22Rv1 (cell line): ENCODE measurements around the gene TNFRSF17.
"Not testable (repeated sequence)": the region's sequence is repeated elsewhere in the genome, so short reads cannot be mapped to it uniquely, and the experiment has no call there.

Source experiments
- H3K27ac ChIP-seq: fragments of 450-650 bp; 2 replicates; pipeline ENCODE4 v1.5.1; 2017
- ZFX ChIP-seq: fragments of 450-650 bp; IDR thresholded peaks from 2 replicates; pipeline ENCODE4 v1.6.1; 2017; ENCODE audit warnings: antibody characterized with exemption, borderline replicate concordance
- TF ChIP-seq, protein P1 (sequence below): fragments of 450-650 bp; IDR thresholded peaks from 2 replicates; pipeline ENCODE4 v1.5.1; 2017; ENCODE audit warnings: mild to moderate bottlenecking

Gene TNFRSF17

DNA sequence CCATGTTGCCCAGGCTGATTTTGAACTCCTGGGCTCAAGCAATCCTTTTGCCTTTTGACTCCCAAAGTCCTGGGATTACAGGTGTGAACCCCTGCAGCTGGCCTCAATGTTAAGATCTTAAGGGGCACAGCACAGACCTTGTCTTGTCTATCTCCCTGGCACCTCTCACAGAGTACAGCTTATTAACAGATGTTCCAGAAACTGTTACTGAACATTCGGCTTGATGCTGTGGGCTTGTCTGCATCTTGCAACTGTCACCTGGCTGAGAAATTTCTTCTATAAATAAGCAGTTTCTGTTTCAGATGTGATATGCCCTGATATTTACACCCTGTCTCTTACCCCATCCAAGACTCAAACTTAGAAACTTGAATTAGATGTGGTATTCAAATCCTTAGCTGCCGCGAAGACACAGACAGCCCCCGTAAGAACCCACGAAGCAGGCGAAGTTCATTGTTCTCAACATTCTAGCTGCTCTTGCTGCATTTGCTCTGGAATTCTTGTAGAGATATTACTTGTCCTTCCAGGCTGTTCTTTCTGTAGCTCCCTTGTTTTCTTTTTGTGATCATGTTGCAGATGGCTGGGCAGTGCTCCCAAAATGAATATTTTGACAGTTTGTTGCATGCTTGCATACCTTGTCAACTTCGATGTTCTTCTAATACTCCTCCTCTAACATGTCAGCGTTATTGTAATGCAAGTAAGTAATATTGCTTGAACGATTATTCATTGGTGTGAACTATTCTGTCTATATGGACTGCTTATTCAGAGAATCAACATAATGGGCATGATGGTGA is at the start of gene TNFRSF17:
Gene TNFRSF17 (plus strand): TSS at position 450 of the 791 bp plus-strand sequence. CDS start 115 bp downstream, at position 565.
- TF ChIP-seq, protein P1, sequence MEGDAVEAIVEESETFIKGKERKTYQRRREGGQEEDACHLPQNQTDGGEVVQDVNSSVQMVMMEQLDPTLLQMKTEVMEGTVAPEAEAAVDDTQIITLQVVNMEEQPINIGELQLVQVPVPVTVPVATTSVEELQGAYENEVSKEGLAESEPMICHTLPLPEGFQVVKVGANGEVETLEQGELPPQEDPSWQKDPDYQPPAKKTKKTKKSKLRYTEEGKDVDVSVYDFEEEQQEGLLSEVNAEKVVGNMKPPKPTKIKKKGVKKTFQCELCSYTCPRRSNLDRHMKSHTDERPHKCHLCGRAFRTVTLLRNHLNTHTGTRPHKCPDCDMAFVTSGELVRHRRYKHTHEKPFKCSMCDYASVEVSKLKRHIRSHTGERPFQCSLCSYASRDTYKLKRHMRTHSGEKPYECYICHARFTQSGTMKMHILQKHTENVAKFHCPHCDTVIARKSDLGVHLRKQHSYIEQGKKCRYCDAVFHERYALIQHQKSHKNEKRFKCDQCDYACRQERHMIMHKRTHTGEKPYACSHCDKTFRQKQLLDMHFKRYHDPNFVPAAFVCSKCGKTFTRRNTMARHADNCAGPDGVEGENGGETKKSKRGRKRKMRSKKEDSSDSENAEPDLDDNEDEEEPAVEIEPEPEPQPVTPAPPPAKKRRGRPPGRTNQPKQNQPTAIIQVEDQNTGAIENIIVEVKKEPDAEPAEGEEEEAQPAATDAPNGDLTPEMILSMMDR, result no peak
- TF ChIP-seq ZFX, result no peak
- H3K27ac ChIP-seq, result no peak within 1 kb of the TSS

DNA sequence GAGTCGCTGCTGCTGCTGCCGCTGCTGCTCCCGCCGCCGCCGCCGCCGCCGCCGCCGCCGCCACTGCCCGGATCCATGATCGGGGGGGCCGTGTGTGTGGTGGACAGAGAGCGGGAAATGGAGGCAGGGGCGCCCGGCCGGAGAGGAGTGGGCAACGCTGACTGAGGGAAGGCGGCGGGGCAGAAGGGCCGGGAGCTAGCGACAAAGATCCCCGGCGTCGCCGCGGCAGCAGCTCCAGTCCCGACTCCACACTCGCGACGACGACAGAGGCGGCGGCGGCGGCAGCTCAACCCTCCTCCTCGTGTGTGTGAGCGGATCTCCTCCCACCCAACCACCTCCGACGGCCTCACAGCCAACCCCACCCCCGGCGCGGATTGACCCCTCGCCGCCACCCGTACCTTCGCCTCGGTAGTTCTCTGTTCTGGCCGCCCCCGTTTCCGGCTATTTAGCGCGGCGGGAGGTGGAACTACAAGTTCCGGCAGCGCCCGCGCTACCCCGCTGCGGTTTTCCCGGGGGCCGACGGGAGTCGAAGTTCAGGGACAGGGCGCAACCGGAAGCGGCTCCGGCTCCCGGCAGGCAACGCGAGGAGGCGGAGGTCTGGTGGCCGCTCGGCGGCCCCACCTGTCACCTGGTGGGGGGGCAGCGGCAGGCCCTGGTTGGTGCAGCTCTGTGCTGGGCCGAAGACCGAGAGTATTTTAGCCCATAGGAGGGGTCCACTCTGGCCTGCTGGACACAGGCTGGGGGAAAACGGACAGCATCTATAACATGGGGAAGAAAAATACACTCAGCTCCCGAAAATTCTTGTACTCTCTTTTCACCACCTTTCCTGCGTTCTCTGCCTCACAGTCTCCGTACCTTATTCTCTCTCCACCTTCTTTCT is 49.1 kb upstream of the TNFRSF17 start, which contains the start of gene GSPT1:
Gene GSPT1 (minus strand): TSS at position 313 of the 880 bp plus-strand sequence. CDS start 236 bp downstream, at position 77.
- H3K27ac ChIP-seq, result peak within 1 kb of the TSS; percentile 87
- no peak for TF ChIP-seq ZFX
- TF ChIP-seq, protein P1, result no peak

DNA sequence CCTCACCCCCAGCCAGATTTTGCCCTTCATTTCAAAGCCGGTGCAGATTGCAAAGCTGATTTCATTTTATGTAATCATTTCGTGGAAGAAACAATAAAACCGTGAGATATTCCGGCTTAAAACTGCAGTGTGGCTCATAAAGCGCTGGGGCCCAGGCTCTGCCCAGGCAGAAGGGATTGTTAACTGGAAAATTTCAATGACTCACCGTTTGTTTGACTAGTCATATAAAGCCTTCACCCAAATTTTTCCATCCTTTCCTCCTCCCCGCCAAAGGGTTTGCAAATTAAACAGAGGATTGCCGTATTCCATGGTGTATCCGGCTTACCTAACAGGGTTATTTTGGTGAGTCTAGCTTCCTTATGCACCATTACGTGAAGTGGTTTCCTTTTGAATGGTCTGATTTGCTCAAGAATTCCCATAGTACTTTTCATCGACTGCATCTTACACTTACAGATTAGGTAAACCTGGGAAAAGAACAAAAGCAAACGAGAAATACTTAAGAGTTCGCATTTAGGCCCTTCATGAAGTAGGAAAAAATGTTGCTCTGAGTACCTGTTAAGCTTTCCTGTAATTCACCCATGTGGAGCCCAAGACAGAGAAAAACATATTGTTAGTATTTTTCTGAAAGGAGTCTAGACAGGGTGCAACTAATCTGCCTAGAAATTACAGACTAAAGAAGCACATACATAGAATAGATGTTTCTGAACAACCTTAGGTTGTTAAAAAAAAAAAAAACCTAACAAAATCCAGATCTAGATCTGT is 48.3 kb upstream of the TNFRSF17 start:
- TF ChIP-seq, protein P1, result no peak
- no peak for TF ChIP-seq ZFX
- H3K27ac ChIP-seq, result peak overlapping the region; percentile 87

DNA sequence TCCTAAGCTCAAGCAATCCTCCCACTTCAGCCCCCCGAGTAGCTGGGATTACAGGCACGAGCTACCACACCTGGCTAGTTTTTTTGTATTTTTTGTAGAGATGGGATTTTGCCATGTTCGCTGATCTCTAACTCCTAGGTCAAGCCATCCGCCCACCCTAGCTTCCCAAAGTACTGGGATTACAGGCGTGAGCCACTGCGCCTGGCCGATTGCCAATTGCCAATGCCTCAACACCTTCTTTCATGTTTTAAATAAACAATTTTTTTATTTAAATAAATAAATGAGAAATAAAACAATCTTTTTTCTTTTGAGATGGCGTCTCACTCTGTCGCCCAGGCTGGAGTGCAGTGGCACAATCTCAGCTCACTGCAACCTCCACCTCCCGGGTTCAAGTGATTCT is 41.0 kb upstream of the TNFRSF17 start:
- not testable (repeated sequence) for H3K27ac ChIP-seq

DNA sequence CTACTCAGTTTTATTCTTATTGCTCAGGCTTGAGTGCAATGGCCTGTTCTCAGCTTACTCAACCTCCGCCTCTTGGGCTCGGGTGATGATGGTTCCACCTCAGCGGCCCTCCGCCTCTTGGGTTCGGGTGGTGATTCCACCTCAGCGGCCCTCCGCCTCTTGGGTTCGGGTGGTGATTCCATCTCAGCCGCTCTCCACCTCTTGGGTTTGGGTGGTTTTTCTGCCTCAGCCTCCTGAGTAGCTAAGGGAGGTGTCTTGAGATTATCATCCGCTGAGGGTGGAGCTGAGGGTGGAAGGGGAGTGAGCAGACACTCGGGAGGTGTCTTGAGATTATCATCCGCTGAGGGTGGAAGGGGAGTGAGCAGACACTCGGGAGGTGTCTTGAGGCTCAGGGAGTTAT is 37.7 kb upstream of the TNFRSF17 start:
- H3K27ac ChIP-seq, result not testable (repeated sequence)

DNA sequence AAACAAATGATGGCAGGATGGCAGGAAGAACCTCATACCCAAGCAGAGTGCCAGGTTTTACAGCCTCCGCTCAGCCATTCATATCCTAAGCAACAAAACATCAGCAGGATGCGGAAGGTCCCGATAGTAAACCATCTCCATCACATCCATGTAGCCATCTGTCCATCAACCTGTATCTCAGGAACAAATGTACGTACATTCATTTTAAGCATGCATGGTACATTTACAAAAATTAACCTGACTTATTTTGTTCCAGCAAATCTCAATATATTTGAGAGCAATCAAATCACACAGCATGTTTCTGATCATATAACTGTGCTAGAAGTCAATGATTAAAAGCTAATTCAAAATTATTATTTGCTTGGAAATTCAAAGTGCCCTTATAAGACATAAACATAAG is 23.1 kb upstream of the TNFRSF17 start, which contains the start of gene NPIPB2:
Gene NPIPB2 (minus strand): TSS at position 101 of the 400 bp plus-strand sequence. CDS start 0 bp downstream, at position 101.
- H3K27ac ChIP-seq, result not testable (repeated sequence)

DNA sequence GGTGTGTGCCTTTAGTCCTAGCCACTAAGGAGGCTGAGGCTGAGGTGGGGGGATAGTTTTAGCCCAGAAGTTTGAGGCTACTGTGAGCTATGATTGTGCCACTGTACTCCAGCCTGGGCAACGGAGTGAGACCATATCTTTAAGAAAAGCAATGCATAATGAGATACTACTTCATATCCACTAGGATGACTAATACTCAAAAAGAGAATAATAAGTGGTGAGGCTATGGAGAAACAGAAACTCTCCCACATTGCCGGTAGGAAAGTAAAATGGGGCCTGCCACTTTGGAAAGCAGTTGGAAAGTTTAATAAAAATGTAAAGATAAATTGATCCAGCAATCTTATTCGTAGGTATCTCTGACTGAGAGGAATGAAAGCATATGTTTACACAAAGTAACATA is 18.6 kb upstream of the TNFRSF17 start:
- H3K27ac ChIP-seq, result no peak overlapping the region
- TF ChIP-seq ZFX, result no peak
- TF ChIP-seq, protein P1, result no peak

DNA sequence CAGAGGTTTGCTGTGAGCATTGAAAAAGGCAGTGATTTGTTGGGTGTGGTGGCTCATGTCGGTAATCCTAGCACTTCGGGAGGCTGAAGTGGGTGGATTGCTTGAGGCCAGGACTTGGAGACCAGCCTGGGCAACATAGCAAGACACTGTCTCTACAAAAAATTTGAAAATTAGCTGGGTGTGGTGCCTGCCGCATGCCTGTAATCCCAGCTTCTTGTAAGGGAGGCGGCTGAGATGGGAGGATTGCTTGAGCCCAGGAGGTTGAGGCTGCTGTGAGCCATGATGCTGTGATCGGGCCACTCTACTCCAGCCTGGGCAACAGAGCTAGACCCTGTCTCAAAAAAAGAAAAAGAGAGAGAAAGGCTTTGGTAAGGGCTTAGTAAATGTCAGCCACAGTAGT is 16.2 kb upstream of the TNFRSF17 start:
- TF ChIP-seq, protein P1, result no peak
- no peak overlapping the region for H3K27ac ChIP-seq
